ENCODE data around the gene SIRT5. TPM values are rescaled to one million over a fixed set of nuclear protein-coding genes. Genes with fewer than 3 reads are reported as not detected.
A peak's percentile ranks its signal among the peaks of the same experiment; 100 is the strongest.

SIRT5 gene
- total RNA-seq, 1 experiment from 2014 or later = 14.3 TPM

- H3K9me3 ChIP-seq (ENCODE audit: control insufficient read depth, low read depth, low read length) = no peaks in the 10 kb centered on the region
- peaks cover 39% of the 10 kb centered on the region in 2 experiments for H3K4me1 Mint-ChIP-seq
- no CpG with 5 or more reads among the region's 3 CpGs for WGBS (ENCODE audit: extremely low coverage, insufficient read length, low lambda C conversion rate)
These were observed 46.2 kb upstream of the SIRT5 start for GRCh38 chr6:13528232-13528631.

More at GRCh38 chr6:13528232-13528631, 46.2 kb upstream of the SIRT5 start:
- no peak overlapping the region for H2AFZ ChIP-seq (ENCODE audit: low read length)
- no peak overlapping the region for H3K14ac ChIP-seq (ENCODE audit: insufficient read depth, low read length)
- H4K91ac ChIP-seq (ENCODE audit: insufficient read length, low read depth, low read length) = no peak overlapping the region
- no peak overlapping the region for H2BK15ac ChIP-seq (ENCODE audit: low read depth, low read length)
- no peak overlapping the region for H2BK120ac ChIP-seq (ENCODE audit: low read depth, low read length, poor library complexity, severe bottlenecking)
- H3K79me1 ChIP-seq (ENCODE audit: insufficient read depth, low read depth, low read length, poor library complexity, severe bottlenecking) = no peaks in the 10 kb centered on the region
- no peaks in the 10 kb centered on the region for H4K20me1 ChIP-seq (ENCODE audit: control insufficient read depth, insufficient read depth, insufficient read length)
- H3K4ac ChIP-seq (ENCODE audit: low read depth, low read length) = no peak overlapping the region
- no peaks in the 10 kb centered on the region; the same call in 1 of the 2 replicates for H3K4me1 ChIP-seq (ENCODE audit: insufficient read depth, low read length)
- Mint-ChIP-seq H3K36me3 (ENCODE audit: insufficient read depth in 1 of 3, low read depth in 3 of 3) (no peaks in the 10 kb centered on the region), H3K4me3 (no peak overlapping the region), H3K9me3 (no peaks in the 10 kb centered on the region), H3K27ac (0 out of 7 replicates have a peak overlapping the region, but pooled peaks of 1 of the 3 experiments have one; percentile 98), H3K27me3 (ENCODE audit: low read depth) (no peaks in the 10 kb centered on the region; the same call in 1 of the 2 replicates)
- H3T11ph ChIP-seq (ENCODE audit: low read length) = no peak overlapping the region
- H3K23ac ChIP-seq (ENCODE audit: insufficient read length, low read depth, low read length) = no peak overlapping the region
- no peak overlapping the region for H2AK5ac ChIP-seq (ENCODE audit: insufficient read length, low read length)
- no peak overlapping the region for H3K18ac ChIP-seq (ENCODE audit: insufficient read length, low read depth, low read length)
- H3K9ac ChIP-seq (ENCODE audit: extremely low read depth, insufficient read length, low read length) = no peak overlapping the region
- no peak for DNase-seq
- no peak overlapping the region for H3K27ac ChIP-seq (ENCODE audit: insufficient read length, low read depth, low read length)
- H2BK5ac ChIP-seq (ENCODE audit: insufficient read length, low read length) = no peak overlapping the region
- H4K8ac ChIP-seq (replicated peaks; ENCODE audit: insufficient read length, low read depth, low read length) = no peak overlapping the region
- TF ChIP-seq CTCF (conservative IDR thresholded peaks at IDR 0.05) = no peak
- H3K27me3 ChIP-seq (ENCODE audit: insufficient read depth, low read length) = no peaks in the 10 kb centered on the region
- H3K79me2 ChIP-seq (ENCODE audit: insufficient read depth, low read length) = no peaks in the 10 kb centered on the region
- no peak overlapping the region for H3K56ac ChIP-seq (ENCODE audit: insufficient read length, low read depth, low read length)
- no peaks in the 10 kb centered on the region for H3K23me2 ChIP-seq (ENCODE audit: insufficient read length, low read depth, low read length, poor library complexity, severe bottlenecking)
- H2BK20ac ChIP-seq (ENCODE audit: low read depth, low read length, poor library complexity, severe bottlenecking) = no peak overlapping the region
- H4K5ac ChIP-seq (ENCODE audit: insufficient read length, low read depth, low read length) = no peak overlapping the region
- H3K4me2 ChIP-seq (ENCODE audit: insufficient read depth, insufficient read length, low read length) = no peak overlapping the region
- no peak overlapping the region for H2BK12ac ChIP-seq (ENCODE audit: insufficient read length, low read depth, low read length)
